Brain microvascular endothelial cell (primary cell): ENCODE data around the gene RNF208.

Experiments used
- DNase-seq: peaks from one replicate; pipeline ENCODE4 v3.0.0-alpha.2; 2020
- H3K27ac ChIP-seq: fragments of 250-450 bp; sonication (Bioruptor Pico); 2 replicates; pipeline ENCODE4 v1.5.1; 2020; ENCODE audit warnings: mild to moderate bottlenecking, moderate library complexity
- H3K27me3 ChIP-seq: fragments of 250-450 bp; sonication (Bioruptor Pico); replicated peaks from 2 replicates; pipeline ENCODE4 v1.5.1; 2020; ENCODE audit warnings: mild to moderate bottlenecking
- H3K36me3 ChIP-seq: fragments of 250-450 bp; sonication (Bioruptor Pico); replicated peaks from 2 replicates; pipeline ENCODE4 v1.5.1; 2020; ENCODE audit warnings: mild to moderate bottlenecking
- H3K4me3 ChIP-seq: 2 replicates; pipeline ENCODE4 v1.5.1; 2011; ENCODE audit warnings: low read depth, mild to moderate bottlenecking, control low read depth, low read length, moderate library complexity
- CTCF ChIP-seq: IDR thresholded peaks from 2 replicates; pipeline ENCODE4 v1.5.1; 2011; ENCODE audit warnings: low read depth, mild to moderate bottlenecking, moderate library complexity, low read length, control low read depth, inconsistent platforms; ENCODE audit errors: missing control alignments
- in situ Hi-C: cut with HindIII; loops from 2 replicates; pipeline ENCODE4 v1.10.0; 2017; ENCODE audit warnings: low sequenced_read_pairs, low pct_ligation_motif_present

Gene RNF208

DNA sequence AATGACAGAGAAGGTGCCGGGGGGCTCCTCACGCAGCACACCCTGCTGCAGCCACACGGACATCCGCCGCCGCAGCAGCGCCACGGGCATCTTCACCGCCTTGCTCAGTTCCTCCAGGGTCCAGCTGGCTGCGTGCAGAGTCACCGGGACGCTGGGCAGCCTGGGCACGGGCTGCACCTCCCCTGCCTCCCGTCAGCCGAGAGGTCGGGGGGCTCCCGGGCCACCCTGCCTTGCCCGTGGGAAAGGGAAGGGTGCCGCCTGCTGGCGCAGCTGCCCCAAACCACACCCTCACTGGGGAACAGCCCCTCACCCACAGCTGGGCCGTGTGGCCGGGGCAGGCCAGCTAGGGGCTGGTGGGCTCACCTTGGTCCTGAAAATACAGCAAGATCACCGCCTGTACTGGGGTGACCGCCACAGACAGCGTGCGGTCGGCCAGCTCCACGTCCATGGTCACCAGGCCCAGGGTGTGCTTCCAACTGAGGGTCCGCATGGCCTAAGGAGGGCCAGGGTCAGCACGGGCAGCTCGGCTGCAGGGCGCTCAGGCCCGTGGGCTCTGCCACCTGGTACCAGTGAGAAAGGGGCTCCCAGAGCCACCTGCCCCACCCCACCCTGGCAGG is 46.6 kb downstream of the RNF208 start:
- Histone ChIP-seq H3K4me3 (no peak overlapping the region), H3K27ac (no peak overlapping the region), H3K27me3 (peaks cover 16% of the 10 kb centered on the region), H3K36me3 (peaks cover 24% of the 10 kb centered on the region)
- no peak for DNase-seq
- in situ Hi-C loops = no loop called here
- peak; percentile 38 for TF ChIP-seq CTCF

GRCh38 chr9:137174722-137175293 is 47.2 kb downstream of the RNF208 start:
- in situ Hi-C loops = no loop called here
- Histone ChIP-seq H3K27ac (no peak overlapping the region), H3K36me3 (peaks cover 19% of the 10 kb centered on the region), H3K27me3 (peaks cover 23% of the 10 kb centered on the region), H3K4me3 (no peak overlapping the region)
- no peak for TF ChIP-seq CTCF
- DNase-seq = no peak

- Histone ChIP-seq H3K27me3 (peaks cover 31% of the 10 kb centered on the region), H3K36me3 (peaks cover 13% of the 10 kb centered on the region), H3K27ac (no peak overlapping the region), H3K4me3 (no peak overlapping the region)
- DNase-seq = no peak
- in situ Hi-C loops = no loop called here
- no peak for TF ChIP-seq CTCF
These were observed 48.0 kb downstream of the RNF208 start for GRCh38 chr9:137173796-137174664.

DNA sequence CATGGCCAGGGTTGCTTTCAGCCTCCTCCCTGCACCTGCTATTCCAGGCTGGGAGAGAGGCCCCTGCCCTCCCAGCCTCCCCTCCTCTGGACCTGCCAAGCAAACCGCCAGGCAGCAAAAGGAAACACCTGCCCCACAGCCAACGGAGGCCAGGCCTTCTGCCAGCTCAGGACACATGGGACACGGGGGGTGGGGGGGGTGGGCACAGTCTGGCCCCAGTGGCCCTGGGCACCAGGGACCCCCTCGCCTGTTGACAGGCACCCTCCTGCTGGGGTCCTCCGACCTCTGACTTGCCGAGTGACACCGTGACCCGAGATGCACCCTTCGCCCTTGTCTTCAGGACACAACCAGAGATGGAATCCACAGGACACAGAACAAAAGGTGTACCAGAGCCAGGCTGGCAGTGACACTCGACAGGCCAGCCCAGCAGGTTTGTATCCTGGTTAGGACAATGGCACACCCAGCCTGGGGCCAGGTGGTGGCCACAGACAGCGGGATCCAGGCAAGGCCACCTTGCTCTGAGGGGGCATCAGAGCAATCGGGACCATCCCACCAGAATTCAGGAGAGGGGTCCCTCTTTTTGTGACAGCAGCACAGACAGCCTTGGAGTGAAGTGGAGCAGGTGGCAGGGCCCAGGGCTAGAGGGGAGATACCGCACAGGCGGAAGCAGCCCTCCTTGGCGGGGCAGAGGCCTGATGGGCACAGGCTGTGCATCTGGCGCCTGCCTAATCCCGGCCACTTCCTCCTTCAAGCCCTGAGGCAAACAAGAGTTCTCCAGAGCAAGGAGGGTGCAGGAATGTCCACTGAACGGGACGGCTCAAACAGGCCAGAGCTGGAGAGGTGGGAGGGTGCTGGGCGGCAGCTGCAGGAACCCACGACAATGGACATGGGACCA is 48.9 kb downstream of the RNF208 start:
- Histone ChIP-seq H3K4me3 (no peak overlapping the region), H3K36me3 (peaks cover 7% of the 10 kb centered on the region), H3K27me3 (peaks cover 38% of the 10 kb centered on the region), H3K27ac (no peak overlapping the region)
- TF ChIP-seq CTCF = no peak
- in situ Hi-C loops = no loop called here
- no peak for DNase-seq

GRCh38 chr9:137171149-137171900 is 50.7 kb downstream of the RNF208 start:
- no peak for DNase-seq
- in situ Hi-C loops = no loop called here
- Histone ChIP-seq H3K36me3 (no peaks in the 10 kb centered on the region), H3K4me3 (no peak overlapping the region), H3K27ac (no peak overlapping the region), H3K27me3 (peaks cover 54% of the 10 kb centered on the region)
- no peak for TF ChIP-seq CTCF
